RWPE2 (cell line): ENCODE data around the gene SMPDL3A.
A peak's percentile ranks its signal among the peaks of the same experiment; 100 is the strongest.

Experiments used
- ATAC-seq: fragments of 200-7000 bp; cut with Tn5 transposase; 3 replicates; pipeline ENCODE4 v1.9.1; 2021; ENCODE audit warnings: low read depth
- DNase-seq: peaks from one replicate; pipeline ENCODE4 v3.0.0-alpha.2; 2020; ENCODE audit warnings: low spot score
- H3K27ac ChIP-seq: fragments of 450-650 bp; 2 replicates; pipeline ENCODE4 v1.5.1; 2017; ENCODE audit warnings: mild to moderate bottlenecking; ENCODE audit not compliant: poor library complexity, severe bottlenecking
- H3K27me3 ChIP-seq: fragments of 250-450 bp; sonication (Bioruptor Pico); 2 replicates; pipeline ENCODE4 v1.5.1; 2021; ENCODE audit warnings: mild to moderate bottlenecking, moderate library complexity; ENCODE audit not compliant: insufficient read depth, poor library complexity, severe bottlenecking
- H3K36me3 ChIP-seq: fragments of 250-450 bp; sonication (Bioruptor Pico); 2 replicates; pipeline ENCODE4 v1.5.1; 2020; ENCODE audit warnings: low read depth, mild to moderate bottlenecking, moderate library complexity
- H3K4me1 ChIP-seq: fragments of 250-450 bp; sonication (Bioruptor Pico); 2 replicates; pipeline ENCODE4 v1.5.1; 2021; ENCODE audit warnings: mild to moderate bottlenecking, moderate library complexity; ENCODE audit not compliant: insufficient read depth, poor library complexity, severe bottlenecking
- H3K4me3 ChIP-seq: fragments of 250-450 bp; sonication (Bioruptor Pico); 2 replicates; pipeline ENCODE4 v1.5.1; 2021; ENCODE audit warnings: mild to moderate bottlenecking, moderate library complexity; ENCODE audit not compliant: severe bottlenecking
- H3K9me3 ChIP-seq: fragments of 250-450 bp; sonication (Bioruptor Pico); 2 replicates; pipeline ENCODE4 v1.5.1; 2021; ENCODE audit warnings: mild to moderate bottlenecking, moderate library complexity; ENCODE audit not compliant: severe bottlenecking
- CTCF ChIP-seq: fragments of 450-650 bp; IDR thresholded peaks from one replicate; pipeline ENCODE4 v1.5.1; 2017; ENCODE audit warnings: mild to moderate bottlenecking, moderate library complexity; ENCODE audit not compliant: poor library complexity, severe bottlenecking

SMPDL3A gene

GRCh38 chr6:122760330-122760729 lies 28.7 kb upstream of the SMPDL3A start:
- Histone ChIP-seq H3K4me3 (no peak overlapping the region), H3K27me3 (no peaks in the 10 kb centered on the region), H3K27ac (no peak overlapping the region), H3K4me1 (no peaks in the 10 kb centered on the region), H3K9me3 (no peaks in the 10 kb centered on the region), H3K36me3 (no peaks in the 10 kb centered on the region)
- no peak for DNase-seq
- no peak for ATAC-seq
- no peak for TF ChIP-seq CTCF

GRCh38 chr6:122766256-122766655 lies 22.8 kb upstream of the SMPDL3A start:
- no peak overlapping the region for H3K27ac ChIP-seq

GRCh38 chr6:122770835-122771601 lies 18.0 kb upstream of the SMPDL3A start:
- no peaks in the 10 kb centered on the region for H3K9me3 ChIP-seq
- H3K27ac ChIP-seq, result no peak overlapping the region
- no peaks in the 10 kb centered on the region for H3K4me1 ChIP-seq
- H3K4me3 ChIP-seq, result no peak overlapping the region
- no peak for DNase-seq
- TF ChIP-seq CTCF, result no peak
- 0 out of 3 replicates have a peak, but pooled peaks have one; percentile 14 for ATAC-seq
- no peaks in the 10 kb centered on the region for H3K27me3 ChIP-seq
- H3K36me3 ChIP-seq, result no peaks in the 10 kb centered on the region

More at GRCh38 chr6:122766256-122766655, 22.8 kb upstream of the SMPDL3A start:
- no peak for ATAC-seq
- no peaks in the 10 kb centered on the region for H3K9me3 ChIP-seq
- no peak for TF ChIP-seq CTCF
- H3K4me1 ChIP-seq, result no peaks in the 10 kb centered on the region
- no peaks in the 10 kb centered on the region for H3K27me3 ChIP-seq
- no peak for DNase-seq
- H3K4me3 ChIP-seq, result no peak overlapping the region
- H3K36me3 ChIP-seq, result no peaks in the 10 kb centered on the region

- ATAC-seq (0 out of 3 replicates have a peak, but pooled peaks have one; percentile 33), DNase-seq (no peak)
- Histone ChIP-seq H3K4me1 (no peaks in the 10 kb centered on the region), H3K36me3 (no peaks in the 10 kb centered on the region), H3K27me3 (no peaks in the 10 kb centered on the region), H3K27ac (no peak overlapping the region), H3K4me3 (no peak overlapping the region), H3K9me3 (no peaks in the 10 kb centered on the region)
- no peak for TF ChIP-seq CTCF
Observed at GRCh38 chr6:122772724-122773415, 16.2 kb upstream of the SMPDL3A start.

- H3K4me1 ChIP-seq, result no peaks in the 10 kb centered on the region
- ATAC-seq (no peak), DNase-seq (no peak)
- H3K9me3 ChIP-seq, result no peaks in the 10 kb centered on the region
- no peak overlapping the region for H3K4me3 ChIP-seq
- no peaks in the 10 kb centered on the region for H3K36me3 ChIP-seq
- TF ChIP-seq CTCF, result no peak
- H3K27me3 ChIP-seq, result no peaks in the 10 kb centered on the region
- H3K27ac ChIP-seq, result no peak overlapping the region
Observed at GRCh38 chr6:122775975-122776374, 13.1 kb upstream of the SMPDL3A start.
